NCI-H1694 (cell line): ENCODE results near the gene HLA-DRA.
"Not testable (repeated sequence)": the region's sequence is repeated elsewhere in the genome, so short reads cannot be mapped to it uniquely, and the experiment has no call there.

Experiments used
- DNase-seq: peaks from one replicate; lab custom pipeline; 2025; lab: John Stamatoyannopoulos, UW

HLA-DRA gene

GRCh38 chr6:32431142-32431541, 8.5 kb upstream of the HLA-DRA start:
- no peak for DNase-seq

- DNase-seq, result peak; percentile 5
Measured at GRCh38 chr6:32432050-32432450, 7.6 kb upstream of the HLA-DRA start.

GRCh38 chr6:32433950-32434349, 5.7 kb upstream of the HLA-DRA start:
- DNase-seq, result not testable (repeated sequence)

GRCh38 chr6:32436186-32436585, 3.5 kb upstream of the HLA-DRA start:
- DNase-seq, result no peak

GRCh38 chr6:32436995-32437836, 2.5 kb upstream of the HLA-DRA start:
- no peak for DNase-seq

DNA sequence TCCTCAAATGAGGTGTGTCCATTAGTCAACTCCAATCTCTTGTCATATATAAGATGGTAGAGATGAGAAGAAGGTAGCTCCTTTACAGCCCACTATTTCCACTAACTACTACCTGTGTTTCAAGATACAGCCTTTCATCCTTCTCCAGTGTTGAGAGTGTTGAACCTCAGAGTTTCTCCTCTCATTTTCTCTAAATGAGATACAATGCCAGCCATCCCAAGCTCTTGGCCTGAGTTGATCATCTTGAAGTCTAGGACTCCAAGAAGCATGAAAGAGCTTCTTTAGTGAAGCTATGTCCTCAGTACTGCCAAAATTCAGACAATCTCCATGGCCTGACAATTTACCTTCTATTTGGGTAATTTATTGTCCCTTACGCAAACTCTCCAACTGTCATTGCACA, 548 bp upstream of the HLA-DRA start:
- no peak for DNase-seq

DNA sequence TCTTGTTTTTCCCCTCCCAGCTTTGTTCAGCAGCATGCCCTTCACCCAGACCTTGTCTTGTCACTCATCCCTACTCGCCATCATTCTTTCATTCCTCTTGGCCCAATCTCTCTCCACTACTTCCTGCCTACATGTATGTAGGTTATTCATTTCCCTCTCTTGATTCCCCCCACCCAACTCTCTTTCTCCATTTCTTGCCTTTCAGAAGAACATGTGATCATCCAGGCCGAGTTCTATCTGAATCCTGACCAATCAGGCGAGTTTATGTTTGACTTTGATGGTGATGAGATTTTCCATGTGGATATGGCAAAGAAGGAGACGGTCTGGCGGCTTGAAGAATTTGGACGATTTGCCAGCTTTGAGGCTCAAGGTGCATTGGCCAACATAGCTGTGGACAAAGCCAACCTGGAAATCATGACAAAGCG, 2.6 kb downstream of the HLA-DRA start:
- no peak for DNase-seq

DNA sequence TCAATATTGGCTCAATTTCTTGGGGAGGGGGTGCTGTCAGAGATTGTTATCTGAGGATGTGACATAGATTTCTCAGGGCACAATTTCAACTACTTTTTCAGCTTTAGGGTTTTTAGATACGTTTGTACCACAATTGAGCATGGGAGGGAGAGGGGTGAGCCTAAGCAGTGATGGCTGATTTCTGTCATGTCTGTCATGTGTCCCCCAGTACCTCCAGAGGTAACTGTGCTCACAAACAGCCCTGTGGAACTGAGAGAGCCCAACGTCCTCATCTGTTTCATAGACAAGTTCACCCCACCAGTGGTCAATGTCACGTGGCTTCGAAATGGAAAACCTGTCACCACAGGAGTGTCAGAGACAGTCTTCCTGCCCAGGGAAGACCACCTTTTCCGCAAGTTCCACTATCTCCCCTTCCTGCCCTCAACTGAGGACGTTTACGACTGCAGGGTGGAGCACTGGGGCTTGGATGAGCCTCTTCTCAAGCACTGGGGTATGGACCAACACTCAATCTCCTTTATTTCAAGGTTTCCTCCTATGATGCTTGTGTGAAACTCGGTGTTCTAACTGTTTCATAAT, 3.4 kb downstream of the HLA-DRA start:
- no peak for DNase-seq

DNA sequence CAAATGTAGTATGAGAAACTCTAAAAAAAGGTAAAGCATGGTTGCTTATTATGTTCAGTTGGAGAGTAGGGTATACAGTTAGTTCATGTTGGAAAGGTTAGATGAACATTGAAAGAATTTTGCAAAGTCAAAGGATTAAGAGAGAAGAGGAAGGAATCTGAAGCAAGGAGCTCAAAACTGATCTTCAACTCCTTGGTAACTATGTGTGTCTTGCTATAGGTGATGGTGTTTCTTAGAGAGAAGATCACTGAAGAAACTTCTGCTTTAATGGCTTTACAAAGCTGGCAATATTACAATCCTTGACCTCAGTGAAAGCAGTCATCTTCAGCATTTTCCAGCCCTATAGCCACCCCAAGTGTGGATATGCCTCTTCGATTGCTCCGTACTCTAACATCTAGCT, 4.7 kb downstream of the HLA-DRA start:
- DNase-seq, result no peak

DNA sequence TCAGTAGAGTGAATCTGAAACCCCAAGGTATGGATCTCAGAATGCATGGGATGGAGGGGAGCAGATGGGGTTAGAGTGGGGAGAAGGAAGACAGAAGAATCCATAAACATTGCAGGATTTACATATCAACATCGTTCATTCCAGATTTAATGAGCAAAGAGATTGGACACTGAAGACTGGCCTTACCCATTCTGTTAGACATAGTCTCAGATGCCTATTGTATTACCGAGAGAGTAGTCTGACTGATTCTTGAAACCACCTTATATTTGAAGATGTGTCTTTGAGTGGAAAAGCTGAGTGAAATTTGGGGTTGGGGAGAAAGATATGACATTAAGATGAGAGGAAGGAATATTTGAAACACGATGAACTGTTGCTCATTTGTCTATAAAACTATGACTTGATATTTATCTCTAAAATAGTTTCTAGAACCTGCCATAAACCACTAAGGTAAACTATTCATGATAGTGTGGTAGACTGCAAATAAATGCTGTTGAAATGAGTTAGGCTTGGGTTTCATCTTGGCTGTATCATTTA, 5.7 kb downstream of the HLA-DRA start:
- DNase-seq, result no peak

GRCh38 chr6:32447932-32448331, 8.2 kb downstream of the HLA-DRA start:
- DNase-seq, result no peak

GRCh38 chr6:32449088-32449736, 9.5 kb downstream of the HLA-DRA start:
- DNase-seq, result no peak

GRCh38 chr6:32457054-32457453, 17.4 kb downstream of the HLA-DRA start:
- DNase-seq, result no peak

GRCh38 chr6:32459781-32460424, 20.2 kb downstream of the HLA-DRA start:
- no peak for DNase-seq

DNA sequence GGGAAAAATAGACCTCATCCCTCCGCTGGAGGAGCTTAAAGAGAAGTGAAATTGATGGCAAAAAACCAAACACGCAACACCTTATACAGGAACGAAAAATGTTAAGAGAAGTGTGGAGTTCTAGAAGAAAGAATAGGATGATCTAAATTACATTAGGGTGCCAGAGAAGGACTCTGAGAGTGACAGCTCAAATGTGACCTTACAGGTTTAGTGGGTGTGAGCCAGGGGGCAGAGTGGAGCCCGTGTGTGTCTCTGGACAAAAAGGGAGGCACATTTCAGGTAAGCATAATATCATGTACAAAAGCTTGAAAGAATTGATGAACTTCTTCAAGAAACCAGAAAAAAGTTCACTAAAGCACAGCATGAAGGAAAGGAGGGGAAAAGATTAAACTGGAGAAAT, 20.8 kb downstream of the HLA-DRA start:
- DNase-seq, result no peak

GRCh38 chr6:32461493-32461892, 21.8 kb downstream of the HLA-DRA start:
- no peak for DNase-seq

GRCh38 chr6:32462609-32463008, 22.9 kb downstream of the HLA-DRA start:
- DNase-seq, result no peak

GRCh38 chr6:32467743-32468503, 28.2 kb downstream of the HLA-DRA start:
- not testable (repeated sequence) for DNase-seq

DNA sequence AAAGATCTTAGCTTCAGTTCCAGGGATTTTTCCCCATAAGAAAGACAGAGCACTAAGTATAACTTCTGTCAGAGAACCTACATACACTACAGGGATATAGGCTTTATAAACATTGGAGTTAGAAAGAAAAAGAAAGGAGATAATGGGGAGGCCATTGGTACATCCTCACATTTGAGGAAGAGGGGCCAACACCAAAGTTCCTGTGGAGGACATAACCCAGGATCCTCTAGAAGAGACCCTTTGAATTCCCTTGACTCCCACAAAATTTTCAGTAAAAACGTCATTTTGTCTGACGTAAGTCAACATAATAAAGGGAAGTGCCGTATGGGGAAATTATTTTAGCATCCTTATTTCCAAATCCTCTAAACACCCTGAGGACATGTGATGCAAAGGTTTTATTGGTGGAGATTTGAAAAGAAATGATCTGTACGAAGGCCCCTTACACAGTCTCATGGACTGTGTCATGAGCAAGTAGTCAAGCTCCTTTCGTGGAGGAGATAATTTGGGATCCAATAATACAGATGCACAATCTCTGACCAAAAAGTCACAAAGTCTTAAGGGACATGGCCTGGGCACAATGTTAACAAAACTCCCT, 33.2 kb downstream of the HLA-DRA start:
- DNase-seq, result no peak

DNA sequence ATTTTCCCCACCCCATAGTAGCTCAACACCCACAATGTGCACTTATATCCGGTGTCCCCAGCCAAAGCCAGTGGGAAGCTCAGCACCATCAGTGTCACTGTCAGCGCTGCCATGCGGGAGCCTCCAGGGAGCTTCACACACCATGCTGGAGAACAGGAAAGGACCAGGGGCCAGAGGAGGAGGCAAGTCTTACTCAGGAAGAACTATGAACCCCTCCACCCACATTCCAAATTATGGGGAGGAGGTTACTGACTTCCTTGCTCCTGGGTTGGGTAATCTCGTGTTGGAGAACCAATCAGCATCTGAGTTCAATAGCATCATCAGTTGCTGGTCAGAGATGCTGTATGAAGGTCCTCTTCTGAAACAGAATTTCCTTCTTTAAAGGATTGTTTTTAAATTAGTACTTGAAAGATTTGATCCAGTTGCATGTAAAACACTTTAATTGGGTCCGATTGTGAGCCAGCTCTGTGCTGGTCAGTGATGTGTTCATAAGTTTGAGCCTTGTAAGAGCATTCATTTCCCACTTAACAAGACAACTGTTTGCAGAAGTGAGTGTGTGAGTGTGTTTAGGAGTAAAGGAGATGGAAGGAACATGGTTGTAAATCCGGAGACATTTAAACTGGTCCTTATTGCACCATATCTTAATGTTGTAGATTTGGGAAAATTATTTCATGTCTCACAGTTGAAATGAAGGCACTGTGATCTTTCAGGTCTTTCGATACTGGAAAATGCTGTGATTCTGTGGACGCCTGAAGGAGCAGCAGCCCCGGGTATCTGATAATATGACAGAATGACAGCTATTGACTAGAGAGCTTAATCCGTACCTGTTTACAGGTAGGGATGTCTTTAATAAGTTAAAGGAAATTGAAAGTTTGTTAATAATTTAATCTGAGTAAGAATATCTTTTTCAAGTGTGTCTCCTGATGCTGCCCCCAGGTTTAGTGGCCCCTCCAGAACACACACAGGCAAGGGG, 34.0 kb downstream of the HLA-DRA start:
- not testable (repeated sequence) for DNase-seq
